ENCODE measurements around the gene CFAP45.

DNA sequence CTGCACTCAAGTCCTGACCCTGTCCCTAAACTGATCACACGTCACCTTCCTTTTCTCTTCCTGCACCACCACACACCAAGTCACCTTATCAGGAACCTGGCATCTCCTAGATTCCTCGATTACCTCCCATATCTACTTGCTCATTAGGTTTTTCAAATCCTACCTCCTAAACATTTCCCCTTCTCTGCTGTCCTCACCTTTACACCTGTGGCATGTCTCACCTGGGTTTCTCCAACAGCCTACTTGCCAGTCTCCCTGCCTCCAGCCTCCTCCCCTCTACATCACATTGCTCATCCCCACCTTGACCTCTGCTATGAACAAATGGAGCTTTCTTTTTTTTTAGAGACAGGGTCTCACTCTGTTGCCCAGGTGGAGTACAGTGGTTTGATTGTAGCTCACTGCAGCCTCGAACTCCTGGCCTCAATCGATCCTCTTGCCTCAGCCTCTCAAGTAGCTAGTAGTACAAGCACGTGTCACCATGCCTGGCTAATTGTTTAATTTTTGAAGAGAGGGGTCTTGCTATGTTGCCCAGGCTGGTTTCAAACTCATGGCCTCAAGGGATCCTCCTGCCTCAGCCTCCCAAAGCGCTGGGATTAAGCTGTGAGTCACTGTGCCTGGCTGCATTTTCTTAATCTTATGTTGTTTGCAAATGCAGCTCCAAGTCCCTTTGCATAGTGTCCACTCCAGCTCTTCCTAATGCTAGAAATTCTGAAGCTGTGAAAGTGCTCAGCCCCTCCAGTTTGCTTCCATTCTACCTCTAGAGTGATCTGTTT, 39.1 kb upstream of the CFAP45 start:
- TF ChIP-seq CTCF (conservative IDR thresholded peaks at IDR 0.05; ENCODE audit: low read depth, low read length) (no peak), EZH2 (IDR thresholded peaks at IDR 0.05; ENCODE audit: borderline replicate concordance, low read depth, low read length, poor library complexity, severe bottlenecking) (no peak)
